Stomach smooth muscle (tissue), 2 donors: ENCODE results near the gene TMOD2.
A peak's percentile ranks its signal among the peaks of the same experiment; 100 is the strongest.

Experiments
- H3K27ac ChIP-seq: one replicate; pipeline ENCODE4 v1.7.0; 2013; ENCODE audit warnings: mild to moderate bottlenecking, low read length, inconsistent platforms
- H3K27me3 ChIP-seq, 2 donors: one replicate each; pipeline ENCODE4 v1.7.0; 2013; ENCODE audit warnings: low read length in 2 of 2; ENCODE audit not compliant: insufficient read depth in 2 of 2, control insufficient read depth in 1 of 2
- H3K36me3 ChIP-seq, 2 donors: one replicate each; pipeline ENCODE4 v1.7.0; 2013; ENCODE audit warnings: low read length in 2 of 2; ENCODE audit not compliant: control insufficient read depth in 2 of 2, insufficient read depth in 2 of 2
- H3K4me1 ChIP-seq: one replicate; pipeline ENCODE4 v1.7.0; 2013; ENCODE audit warnings: low read length; ENCODE audit not compliant: control insufficient read depth, insufficient read depth
- H3K4me3 ChIP-seq, 2 donors: one replicate each; pipeline ENCODE4 v1.7.0; 2013; ENCODE audit warnings: low read length in 2 of 2
- H3K9ac ChIP-seq, 2 donors: one replicate each; pipeline ENCODE4 v1.7.0; 2013; ENCODE audit warnings: low read length in 2 of 2, mild to moderate bottlenecking in 1 of 2
- H3K9me3 ChIP-seq, 2 donors: one replicate each; pipeline ENCODE4 v1.7.0; 2013; ENCODE audit warnings: low read length in 2 of 2; ENCODE audit not compliant: control insufficient read depth in 2 of 2
- donor health status: healthy.
- donor health status: Pancreatic carcinoma.

TMOD2 gene

GRCh38 chr15:51754267-51754666 is 2.9 kb downstream of the TMOD2 start:
- Histone ChIP-seq H3K27ac (no peak overlapping the region), H3K9me3 (no peaks in the 10 kb centered on the region), H3K36me3 (peaks cover 0 to 2% of the 10 kb centered on the region in 2 donors), H3K9ac (no peak overlapping the region), H3K4me1 (peaks cover 19% of the 10 kb centered on the region), H3K4me3 (no peak overlapping the region), H3K27me3 (no peaks in the 10 kb centered on the region)

GRCh38 chr15:51755790-51756189 is 4.4 kb downstream of the TMOD2 start:
- Histone ChIP-seq H3K4me1 (peaks cover 22% of the 10 kb centered on the region), H3K27ac (no peak overlapping the region), H3K9me3 (no peaks in the 10 kb centered on the region), H3K4me3 (no peak overlapping the region), H3K9ac (no peak overlapping the region), H3K27me3 (no peaks in the 10 kb centered on the region), H3K36me3 (peaks cover 0 to 2% of the 10 kb centered on the region in 2 donors)

- Histone ChIP-seq H3K4me3 (no peak overlapping the region), H3K36me3 (peaks cover 0 to 2% of the 10 kb centered on the region in 2 donors), H3K27ac (no peak overlapping the region), H3K9me3 (no peaks in the 10 kb centered on the region), H3K4me1 (peaks cover 17% of the 10 kb centered on the region), H3K9ac (no peak overlapping the region), H3K27me3 (no peaks in the 10 kb centered on the region)
Observed at GRCh38 chr15:51756482-51756881, 5.1 kb downstream of the TMOD2 start.

GRCh38 chr15:51757450-51757849 is 6.1 kb downstream of the TMOD2 start:
- Histone ChIP-seq H3K27ac (no peak overlapping the region), H3K4me1 (peaks cover 14% of the 10 kb centered on the region)

GRCh38 chr15:51758645-51759044 is 7.2 kb downstream of the TMOD2 start:
- H3K36me3 ChIP-seq, result peaks cover 0 to 2% of the 10 kb centered on the region in 2 donors
- H3K27me3 ChIP-seq, result no peaks in the 10 kb centered on the region
- H3K27ac ChIP-seq, result no peak overlapping the region
- H3K9me3 ChIP-seq, result no peaks in the 10 kb centered on the region
- H3K4me3 ChIP-seq, result peak overlapping the region in 1 of 2 donors; percentile 40
- H3K9ac ChIP-seq, result no peak overlapping the region
- peaks cover 13% of the 10 kb centered on the region for H3K4me1 ChIP-seq

More at GRCh38 chr15:51757450-51757849, 6.1 kb downstream of the TMOD2 start:
- Histone ChIP-seq H3K9me3 (no peaks in the 10 kb centered on the region), H3K4me3 (no peak overlapping the region), H3K27me3 (no peaks in the 10 kb centered on the region), H3K9ac (no peak overlapping the region), H3K36me3 (peaks cover 0 to 2% of the 10 kb centered on the region in 2 donors)

GRCh38 chr15:51759557-51760070 is 8.2 kb downstream of the TMOD2 start:
- H3K4me3 ChIP-seq, result no peak overlapping the region
- H3K27me3 ChIP-seq, result no peaks in the 10 kb centered on the region
- no peaks in the 10 kb centered on the region for H3K9me3 ChIP-seq
- no peak overlapping the region for H3K9ac ChIP-seq
- no peak overlapping the region for H3K27ac ChIP-seq
- peaks cover 0 to 2% of the 10 kb centered on the region in 2 donors for H3K36me3 ChIP-seq
- peaks cover 13% of the 10 kb centered on the region for H3K4me1 ChIP-seq

- Histone ChIP-seq H3K4me1 (peaks cover 13% of the 10 kb centered on the region), H3K9ac (no peak overlapping the region), H3K36me3 (no peaks in the 10 kb centered on the region), H3K4me3 (no peak overlapping the region), H3K27me3 (no peaks in the 10 kb centered on the region), H3K27ac (no peak overlapping the region), H3K9me3 (no peaks in the 10 kb centered on the region)
Observed at GRCh38 chr15:51760805-51761204, 9.4 kb downstream of the TMOD2 start.

- H3K27ac ChIP-seq, result no peak overlapping the region
- no peaks in the 10 kb centered on the region for H3K9me3 ChIP-seq
- H3K9ac ChIP-seq, result no peak overlapping the region
- no peaks in the 10 kb centered on the region for H3K27me3 ChIP-seq
- peaks cover 4% of the 10 kb centered on the region for H3K4me1 ChIP-seq
- H3K36me3 ChIP-seq, result peaks cover 9 to 14% of the 10 kb centered on the region in 2 donors
- H3K4me3 ChIP-seq, result no peak overlapping the region
Observed at GRCh38 chr15:51765751-51766150, 14.4 kb downstream of the TMOD2 start.

- no peaks in the 10 kb centered on the region for H3K9me3 ChIP-seq
- no peak overlapping the region for H3K9ac ChIP-seq
- peaks cover 9 to 17% of the 10 kb centered on the region in 2 donors for H3K36me3 ChIP-seq
- H3K4me1 ChIP-seq, result peaks cover 4% of the 10 kb centered on the region
- H3K27me3 ChIP-seq, result no peaks in the 10 kb centered on the region
- no peak overlapping the region for H3K27ac ChIP-seq
- no peak overlapping the region for H3K4me3 ChIP-seq
Observed at GRCh38 chr15:51766341-51766740, 14.9 kb downstream of the TMOD2 start.

- Histone ChIP-seq H3K9ac (no peak overlapping the region), H3K4me3 (no peak overlapping the region), H3K27ac (no peak overlapping the region), H3K27me3 (no peaks in the 10 kb centered on the region), H3K36me3 (peaks cover 13 to 25% of the 10 kb centered on the region in 2 donors), H3K9me3 (no peaks in the 10 kb centered on the region), H3K4me1 (peaks cover 4% of the 10 kb centered on the region)
Observed at GRCh38 chr15:51768018-51768417, 16.6 kb downstream of the TMOD2 start.

GRCh38 chr15:51770902-51771301 is 19.5 kb downstream of the TMOD2 start:
- H3K4me1 ChIP-seq, result peaks cover 4% of the 10 kb centered on the region
- no peak overlapping the region for H3K27ac ChIP-seq
- no peaks in the 10 kb centered on the region for H3K27me3 ChIP-seq
- no peaks in the 10 kb centered on the region for H3K9me3 ChIP-seq
- H3K4me3 ChIP-seq, result no peak overlapping the region
- peaks cover 28 to 45% of the 10 kb centered on the region in 2 donors for H3K36me3 ChIP-seq
- no peak overlapping the region for H3K9ac ChIP-seq
